ENCODE results near the gene TTC36. TPM values are rescaled to one million over a fixed set of nuclear protein-coding genes. Genes with fewer than 3 reads are reported as not detected.
"Not testable (repeated sequence)": the region's sequence is repeated elsewhere in the genome, so short reads cannot be mapped to it uniquely, and the experiment has no call there.

Gene TTC36
- total RNA-seq (2012; rRNA removed): not detected in 2 replicates

GRCh38 chr11:118527109-118527508 lies at the start of gene TTC36:
Gene TTC36, plus strand, starts transcription at chr11:118527474. Its CDS starts 21 bp downstream, at chr11:118527495.
- peaks cover 28% of the 10 kb centered on the region for H3K36me3 ChIP-seq (ENCODE audit: insufficient read depth, low read length)
- H3K9ac ChIP-seq (ENCODE audit: low read depth, low read length): no peak within 1 kb of the TSS
- no peak within 1 kb of the TSS for H3K4me2 ChIP-seq (ENCODE audit: low read length)
- no peak within 1 kb of the TSS for H3K4me3 ChIP-seq (ENCODE audit: low read length)
- no peaks in the 10 kb centered on the region for H3K9me3 ChIP-seq (replicated peaks; ENCODE audit: low read length)
- H3K4me1 ChIP-seq (ENCODE audit: control insufficient read depth, insufficient read depth, low read length): peaks cover 12% of the 10 kb centered on the region
- H3K27me3 ChIP-seq (ENCODE audit: control insufficient read depth, insufficient read depth, low read length): no peaks in the 10 kb centered on the region

- not testable (repeated sequence) for H3K4me1 ChIP-seq (ENCODE audit: control insufficient read depth, insufficient read depth, low read length); H3K9ac ChIP-seq (ENCODE audit: low read depth, low read length); H3K9me3 ChIP-seq (replicated peaks; ENCODE audit: low read length); H3K4me3 ChIP-seq (ENCODE audit: low read length); H3K27me3 ChIP-seq (ENCODE audit: control insufficient read depth, insufficient read depth, low read length); H3K4me2 ChIP-seq (ENCODE audit: low read length)
- H3K36me3 ChIP-seq (ENCODE audit: insufficient read depth, low read length): peaks cover 73% of the 10 kb centered on the region
Observed at GRCh38 chr11:118481238-118481637, 46.0 kb upstream of the TTC36 start.

- no peak overlapping the region for H3K4me3 ChIP-seq (ENCODE audit: low read length)
- H3K9me3 ChIP-seq (replicated peaks; ENCODE audit: low read length): no peaks in the 10 kb centered on the region
- H3K9ac ChIP-seq (ENCODE audit: low read depth, low read length): no peak overlapping the region
- H3K4me2 ChIP-seq (ENCODE audit: low read length): no peak overlapping the region
- H3K27me3 ChIP-seq (ENCODE audit: control insufficient read depth, insufficient read depth, low read length): no peaks in the 10 kb centered on the region
- H3K4me1 ChIP-seq (ENCODE audit: control insufficient read depth, insufficient read depth, low read length): no peaks in the 10 kb centered on the region
- peaks cover 53% of the 10 kb centered on the region for H3K36me3 ChIP-seq (ENCODE audit: insufficient read depth, low read length)
Observed at GRCh38 chr11:118484405-118484804, 42.9 kb upstream of the TTC36 start.

GRCh38 chr11:118485273-118485672 lies 42.0 kb upstream of the TTC36 start:
- no peaks in the 10 kb centered on the region for H3K27me3 ChIP-seq (ENCODE audit: control insufficient read depth, insufficient read depth, low read length)
- no peaks in the 10 kb centered on the region for H3K4me1 ChIP-seq (ENCODE audit: control insufficient read depth, insufficient read depth, low read length)
- no peak overlapping the region for H3K9ac ChIP-seq (ENCODE audit: low read depth, low read length)
- H3K36me3 ChIP-seq (ENCODE audit: insufficient read depth, low read length): peaks cover 54% of the 10 kb centered on the region
- no peaks in the 10 kb centered on the region for H3K9me3 ChIP-seq (replicated peaks; ENCODE audit: low read length)
- no peak overlapping the region for H3K4me3 ChIP-seq (ENCODE audit: low read length)
- H3K4me2 ChIP-seq (ENCODE audit: low read length): no peak overlapping the region

- Histone ChIP-seq H3K36me3 (ENCODE audit: insufficient read depth, low read length) (peaks cover 42% of the 10 kb centered on the region), H3K27me3 (ENCODE audit: control insufficient read depth, insufficient read depth, low read length) (no peaks in the 10 kb centered on the region), H3K9me3 (replicated peaks; ENCODE audit: low read length) (no peaks in the 10 kb centered on the region), H3K4me1 (ENCODE audit: control insufficient read depth, insufficient read depth, low read length) (no peaks in the 10 kb centered on the region), H3K4me2 (ENCODE audit: low read length) (no peak overlapping the region), H3K9ac (ENCODE audit: low read depth, low read length) (no peak overlapping the region), H3K4me3 (ENCODE audit: low read length) (no peak overlapping the region)
Observed at GRCh38 chr11:118488480-118489109, 38.7 kb upstream of the TTC36 start.

- Histone ChIP-seq H3K9ac (ENCODE audit: low read depth, low read length) (no peak overlapping the region), H3K9me3 (replicated peaks; ENCODE audit: low read length) (no peaks in the 10 kb centered on the region), H3K36me3 (ENCODE audit: insufficient read depth, low read length) (peaks cover 42% of the 10 kb centered on the region), H3K4me2 (ENCODE audit: low read length) (no peak overlapping the region), H3K4me1 (ENCODE audit: control insufficient read depth, insufficient read depth, low read length) (no peaks in the 10 kb centered on the region), H3K4me3 (ENCODE audit: low read length) (no peak overlapping the region), H3K27me3 (ENCODE audit: control insufficient read depth, insufficient read depth, low read length) (no peaks in the 10 kb centered on the region)
Observed at GRCh38 chr11:118491041-118491440, 36.2 kb upstream of the TTC36 start.

- Histone ChIP-seq H3K4me3 (ENCODE audit: low read length) (no peak overlapping the region), H3K36me3 (ENCODE audit: insufficient read depth, low read length) (peaks cover 69% of the 10 kb centered on the region), H3K27me3 (ENCODE audit: control insufficient read depth, insufficient read depth, low read length) (no peaks in the 10 kb centered on the region), H3K9ac (ENCODE audit: low read depth, low read length) (no peak overlapping the region), H3K9me3 (replicated peaks; ENCODE audit: low read length) (no peaks in the 10 kb centered on the region), H3K4me2 (ENCODE audit: low read length) (no peak overlapping the region), H3K4me1 (ENCODE audit: control insufficient read depth, insufficient read depth, low read length) (no peaks in the 10 kb centered on the region)
Observed at GRCh38 chr11:118497831-118498230, 29.4 kb upstream of the TTC36 start.

- H3K27me3 ChIP-seq (ENCODE audit: control insufficient read depth, insufficient read depth, low read length): no peaks in the 10 kb centered on the region
- no peak overlapping the region for H3K4me3 ChIP-seq (ENCODE audit: low read length)
- H3K36me3 ChIP-seq (ENCODE audit: insufficient read depth, low read length): peaks cover 91% of the 10 kb centered on the region
- H3K4me1 ChIP-seq (ENCODE audit: control insufficient read depth, insufficient read depth, low read length): no peaks in the 10 kb centered on the region
- no peaks in the 10 kb centered on the region for H3K9me3 ChIP-seq (replicated peaks; ENCODE audit: low read length)
- H3K4me2 ChIP-seq (ENCODE audit: low read length): no peak overlapping the region
- H3K9ac ChIP-seq (ENCODE audit: low read depth, low read length): no peak overlapping the region
Observed at GRCh38 chr11:118503216-118503615, 24.1 kb upstream of the TTC36 start.

GRCh38 chr11:118511601-118512000 lies 15.7 kb upstream of the TTC36 start:
- H3K9me3 ChIP-seq (replicated peaks; ENCODE audit: low read length): no peaks in the 10 kb centered on the region
- H3K27me3 ChIP-seq (ENCODE audit: control insufficient read depth, insufficient read depth, low read length): no peaks in the 10 kb centered on the region
- H3K36me3 ChIP-seq (ENCODE audit: insufficient read depth, low read length): peaks cover 81% of the 10 kb centered on the region
- no peaks in the 10 kb centered on the region for H3K4me1 ChIP-seq (ENCODE audit: control insufficient read depth, insufficient read depth, low read length)
- H3K4me2 ChIP-seq (ENCODE audit: low read length): no peak overlapping the region
- H3K4me3 ChIP-seq (ENCODE audit: low read length): no peak overlapping the region
- H3K9ac ChIP-seq (ENCODE audit: low read depth, low read length): no peak overlapping the region

GRCh38 chr11:118514103-118514502 lies 13.2 kb upstream of the TTC36 start:
- Histone ChIP-seq H3K9ac (ENCODE audit: low read depth, low read length) (no peak overlapping the region), H3K36me3 (ENCODE audit: insufficient read depth, low read length) (peaks cover 76% of the 10 kb centered on the region), H3K4me2 (ENCODE audit: low read length) (no peak overlapping the region), H3K4me3 (ENCODE audit: low read length) (no peak overlapping the region), H3K4me1 (ENCODE audit: control insufficient read depth, insufficient read depth, low read length) (no peaks in the 10 kb centered on the region), H3K9me3 (replicated peaks; ENCODE audit: low read length) (no peaks in the 10 kb centered on the region), H3K27me3 (ENCODE audit: control insufficient read depth, insufficient read depth, low read length) (no peaks in the 10 kb centered on the region)

- no peak overlapping the region for H3K9ac ChIP-seq (ENCODE audit: low read depth, low read length)
- H3K4me2 ChIP-seq (ENCODE audit: low read length): no peak overlapping the region
- peaks cover 77% of the 10 kb centered on the region for H3K36me3 ChIP-seq (ENCODE audit: insufficient read depth, low read length)
- no peaks in the 10 kb centered on the region for H3K4me1 ChIP-seq (ENCODE audit: control insufficient read depth, insufficient read depth, low read length)
- H3K9me3 ChIP-seq (replicated peaks; ENCODE audit: low read length): no peaks in the 10 kb centered on the region
- H3K4me3 ChIP-seq (ENCODE audit: low read length): no peak overlapping the region
- no peaks in the 10 kb centered on the region for H3K27me3 ChIP-seq (ENCODE audit: control insufficient read depth, insufficient read depth, low read length)
Observed at GRCh38 chr11:118519549-118519948, 7.7 kb upstream of the TTC36 start.

- no peaks in the 10 kb centered on the region for H3K4me1 ChIP-seq (ENCODE audit: control insufficient read depth, insufficient read depth, low read length)
- peaks cover 67% of the 10 kb centered on the region for H3K36me3 ChIP-seq (ENCODE audit: insufficient read depth, low read length)
Observed at GRCh38 chr11:118521892-118522311, 5.4 kb upstream of the TTC36 start.

More at GRCh38 chr11:118521892-118522311, 5.4 kb upstream of the TTC36 start:
- Histone ChIP-seq H3K9me3 (replicated peaks; ENCODE audit: low read length) (no peaks in the 10 kb centered on the region), H3K4me2 (ENCODE audit: low read length) (no peak overlapping the region), H3K9ac (ENCODE audit: low read depth, low read length) (no peak overlapping the region), H3K4me3 (ENCODE audit: low read length) (no peak overlapping the region), H3K27me3 (ENCODE audit: control insufficient read depth, insufficient read depth, low read length) (no peaks in the 10 kb centered on the region)

All from skeletal muscle satellite cell (primary cell).